ENCODE results near the gene PDE3B.
"Not testable (repeated sequence)": the region's sequence is repeated elsewhere in the genome, so short reads cannot be mapped to it uniquely, and the experiment has no call there.

The PDE3B gene

DNA sequence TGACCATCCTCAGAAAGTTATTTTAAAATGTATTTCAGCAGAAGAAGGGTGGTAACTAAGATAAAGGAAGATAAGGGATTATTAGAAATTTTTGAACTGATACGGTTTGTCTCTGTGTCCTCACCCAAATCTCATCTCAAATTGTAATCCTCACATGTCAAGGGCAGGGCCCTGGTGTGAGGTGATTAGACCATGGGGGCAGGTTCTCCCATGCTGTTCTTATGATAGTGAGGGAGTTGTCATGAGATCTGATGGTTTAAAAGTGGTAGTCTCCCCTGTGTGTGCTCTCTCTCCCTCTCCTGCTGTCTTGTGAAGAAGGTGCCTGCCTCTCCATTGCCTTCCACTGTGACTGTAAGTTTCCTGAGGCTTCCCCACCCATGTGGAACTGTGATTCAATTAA lies 212.3 kb downstream of the PDE3B start:
- Histone ChIP-seq H3K27ac (ENCODE audit: low read depth, low read length, severe bottlenecking) (no peak overlapping the region), H3K4me1 (ENCODE audit: control insufficient read depth, insufficient read depth, low read length, poor library complexity, severe bottlenecking) (no peaks in the 10 kb centered on the region), H3K36me3 (ENCODE audit: control insufficient read depth, insufficient read depth, low read length) (no peaks in the 10 kb centered on the region), H3K9me3 (ENCODE audit: control insufficient read depth, low read length) (no peaks in the 10 kb centered on the region), H3K4me3 (ENCODE audit: extremely low read depth, insufficient read depth, low read length, poor library complexity, severe bottlenecking) (no peak overlapping the region)
- no CpG with 5 or more reads among the region's 1 CpG for WGBS, 2 experiments (ENCODE audit: insufficient coverage in 2 of 2)

DNA sequence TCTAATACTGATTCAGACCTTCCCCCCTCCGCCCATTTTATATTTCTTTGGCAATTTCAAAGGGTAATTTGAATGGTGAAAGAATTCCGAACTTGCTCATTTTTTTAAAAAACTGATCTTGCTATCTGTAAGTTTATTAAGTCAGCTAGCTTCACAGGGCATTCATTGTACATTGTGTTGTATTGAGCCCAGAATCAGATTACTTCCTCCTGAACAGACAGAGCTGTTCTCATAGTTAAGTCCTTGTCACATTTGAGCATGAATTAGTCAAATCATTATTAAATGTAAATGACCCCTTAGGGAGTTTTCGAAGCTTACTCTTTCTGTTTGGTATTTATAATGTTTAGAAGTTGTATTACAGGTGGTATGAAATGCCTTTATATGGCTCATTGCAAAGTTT lies 214.0 kb downstream of the PDE3B start:
- no peaks in the 10 kb centered on the region for H3K4me1 ChIP-seq (ENCODE audit: control insufficient read depth, insufficient read depth, low read length, poor library complexity, severe bottlenecking)

DNA sequence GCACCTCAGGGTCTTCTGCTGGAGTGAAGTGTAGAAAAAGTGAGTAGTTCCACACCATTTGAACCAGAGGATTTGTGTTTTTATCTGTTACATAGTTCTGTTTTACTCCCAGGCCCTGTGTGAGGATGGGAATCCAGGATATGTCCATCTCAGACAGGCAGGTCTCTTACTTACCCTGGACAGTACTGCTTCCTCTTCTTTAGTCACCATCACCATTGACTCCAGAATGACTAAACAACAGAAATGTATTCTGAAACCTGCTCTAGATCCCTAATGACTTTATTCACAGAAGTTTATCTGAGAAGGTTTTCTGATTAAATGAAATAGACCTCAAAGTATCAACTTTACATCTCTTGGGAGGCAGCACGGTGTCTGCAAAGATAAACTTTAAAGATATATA lies 214.8 kb downstream of the PDE3B start:
- no peaks in the 10 kb centered on the region for H3K9me3 ChIP-seq (ENCODE audit: control insufficient read depth, low read length)
- H3K36me3 ChIP-seq (ENCODE audit: control insufficient read depth, insufficient read depth, low read length) = no peaks in the 10 kb centered on the region
- no peak overlapping the region for H3K27ac ChIP-seq (ENCODE audit: low read depth, low read length, severe bottlenecking)
- H3K4me3 ChIP-seq (ENCODE audit: extremely low read depth, insufficient read depth, low read length, poor library complexity, severe bottlenecking) = no peak overlapping the region
- H3K4me1 ChIP-seq (ENCODE audit: control insufficient read depth, insufficient read depth, low read length, poor library complexity, severe bottlenecking) = no peaks in the 10 kb centered on the region
- WGBS, 2 experiments (ENCODE audit: insufficient coverage in 2 of 2) = no CpG with 5 or more reads among the region's 1 CpG

More for the DNA sequence above, 214.0 kb downstream of the PDE3B start:
- no peaks in the 10 kb centered on the region for H3K9me3 ChIP-seq (ENCODE audit: control insufficient read depth, low read length)
- WGBS, 2 experiments (ENCODE audit: insufficient coverage in 2 of 2) = no CpG with 5 or more reads among the region's 3 CpGs
- H3K4me3 ChIP-seq (ENCODE audit: extremely low read depth, insufficient read depth, low read length, poor library complexity, severe bottlenecking) = no peak overlapping the region
- H3K36me3 ChIP-seq (ENCODE audit: control insufficient read depth, insufficient read depth, low read length) = no peaks in the 10 kb centered on the region
- no peak overlapping the region for H3K27ac ChIP-seq (ENCODE audit: low read depth, low read length, severe bottlenecking)

DNA sequence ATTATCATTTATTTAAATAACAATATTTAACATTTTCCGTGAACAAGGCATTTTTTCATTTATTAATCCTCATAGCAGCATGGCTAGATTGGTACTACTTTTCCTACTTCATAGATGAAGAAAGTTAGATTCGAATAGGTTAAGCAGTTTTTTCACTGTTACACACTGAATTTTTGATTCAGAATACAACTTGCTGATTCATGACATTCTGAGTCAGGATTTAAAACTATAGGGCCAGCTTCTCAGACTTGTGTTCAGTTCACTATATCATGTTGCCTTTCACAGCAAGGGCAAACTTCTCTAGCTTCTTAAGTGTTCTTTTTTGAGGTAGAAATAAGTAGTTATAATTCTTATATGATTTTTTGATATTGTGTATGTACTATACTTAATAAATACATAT lies 216.9 kb downstream of the PDE3B start:
- Histone ChIP-seq H3K27ac (ENCODE audit: low read depth, low read length, severe bottlenecking) (no peak overlapping the region), H3K4me3 (ENCODE audit: extremely low read depth, insufficient read depth, low read length, poor library complexity, severe bottlenecking) (no peak overlapping the region), H3K9me3 (ENCODE audit: control insufficient read depth, low read length) (no peaks in the 10 kb centered on the region), H3K4me1 (ENCODE audit: control insufficient read depth, insufficient read depth, low read length, poor library complexity, severe bottlenecking) (no peaks in the 10 kb centered on the region), H3K36me3 (ENCODE audit: control insufficient read depth, insufficient read depth, low read length) (no peaks in the 10 kb centered on the region)
- no CpG with 5 or more reads among the region's 2 CpGs for WGBS, 2 experiments (ENCODE audit: insufficient coverage in 2 of 2)

DNA sequence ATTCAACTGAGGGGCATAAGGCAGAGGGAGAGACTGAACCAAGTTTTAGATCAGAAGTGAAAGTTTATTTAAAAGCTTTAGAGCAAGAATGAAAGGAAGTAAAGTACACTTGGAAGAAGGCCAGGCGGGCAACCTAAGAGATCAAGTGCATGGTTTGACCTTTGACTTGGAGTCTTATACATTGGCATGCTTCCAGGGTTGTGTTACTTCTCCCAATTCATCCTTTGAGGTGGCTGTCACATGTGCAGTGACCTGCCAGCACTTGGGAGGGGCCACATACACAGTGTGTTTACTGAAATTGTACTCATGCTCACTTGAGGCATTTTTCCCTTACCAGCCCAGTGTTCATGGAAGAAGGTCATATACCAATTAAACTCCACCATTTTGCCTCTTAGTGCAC lies 218.1 kb downstream of the PDE3B start:
- H3K36me3 ChIP-seq (ENCODE audit: control insufficient read depth, insufficient read depth, low read length) = no peaks in the 10 kb centered on the region
- no peaks in the 10 kb centered on the region for H3K9me3 ChIP-seq (ENCODE audit: control insufficient read depth, low read length)
- WGBS, 2 experiments (ENCODE audit: insufficient coverage in 2 of 2) = 78 to 94% methylated on average over 1 of the region's 1 CpG
- no peak overlapping the region for H3K4me3 ChIP-seq (ENCODE audit: extremely low read depth, insufficient read depth, low read length, poor library complexity, severe bottlenecking)
- H3K4me1 ChIP-seq (ENCODE audit: control insufficient read depth, insufficient read depth, low read length, poor library complexity, severe bottlenecking) = no peaks in the 10 kb centered on the region
- no peak overlapping the region for H3K27ac ChIP-seq (ENCODE audit: low read depth, low read length, severe bottlenecking)

DNA sequence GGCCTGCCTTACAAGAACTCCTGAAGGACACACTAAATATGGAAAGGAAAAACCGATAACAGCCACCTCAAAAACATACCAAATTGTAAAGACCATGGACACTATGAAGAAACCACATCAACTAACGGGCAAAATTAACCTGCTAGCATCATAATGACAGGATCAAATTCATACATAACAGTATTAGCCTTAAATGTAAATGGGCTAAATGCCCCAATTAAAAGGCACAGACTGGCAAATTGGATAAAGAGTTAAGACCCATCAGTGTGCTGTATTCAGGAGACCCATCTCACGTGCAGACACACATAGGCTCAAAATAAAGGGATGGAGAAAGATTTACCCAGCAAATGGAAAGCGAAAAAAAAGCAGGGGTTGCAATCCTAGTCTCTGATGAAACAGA lies 220.2 kb downstream of the PDE3B start:
- not testable (repeated sequence) for H3K36me3 ChIP-seq (ENCODE audit: control insufficient read depth, insufficient read depth, low read length); H3K4me3 ChIP-seq (ENCODE audit: extremely low read depth, insufficient read depth, low read length, poor library complexity, severe bottlenecking); H3K27ac ChIP-seq (ENCODE audit: low read depth, low read length, severe bottlenecking); H3K4me1 ChIP-seq (ENCODE audit: control insufficient read depth, insufficient read depth, low read length, poor library complexity, severe bottlenecking); H3K9me3 ChIP-seq (ENCODE audit: control insufficient read depth, low read length)
- WGBS, 2 experiments (ENCODE audit: insufficient coverage in 2 of 2) = 100% methylated on average over 1 of the region's 4 CpGs; no CpG with 5 or more reads in 1 of the 2 experiments

DNA sequence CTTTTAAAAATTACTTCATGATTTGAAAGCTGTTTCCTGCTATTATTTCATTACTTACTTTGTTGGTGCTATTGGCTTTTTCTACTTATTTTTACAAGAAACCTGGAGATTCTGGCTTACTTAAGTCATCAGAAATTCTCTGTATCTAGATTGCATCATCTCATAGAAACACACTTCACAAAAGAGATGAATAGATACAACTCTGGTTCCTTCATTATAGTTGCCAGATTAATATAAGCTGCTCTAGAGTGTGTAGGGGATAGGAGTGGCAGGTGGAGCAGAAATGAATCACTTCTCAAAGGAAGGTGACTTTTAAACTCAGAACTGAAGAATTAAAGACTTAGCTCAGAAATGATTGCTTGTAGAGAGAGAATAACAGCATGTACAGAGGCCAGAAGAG lies 228.4 kb downstream of the PDE3B start:
- H3K4me1 ChIP-seq (ENCODE audit: control insufficient read depth, insufficient read depth, low read length, poor library complexity, severe bottlenecking) = no peaks in the 10 kb centered on the region
- H3K9me3 ChIP-seq (ENCODE audit: control insufficient read depth, low read length) = no peaks in the 10 kb centered on the region
- peaks cover 3% of the 10 kb centered on the region for H3K36me3 ChIP-seq (ENCODE audit: control insufficient read depth, insufficient read depth, low read length)
- no peak overlapping the region for H3K27ac ChIP-seq (ENCODE audit: low read depth, low read length, severe bottlenecking)
- H3K4me3 ChIP-seq (ENCODE audit: extremely low read depth, insufficient read depth, low read length, poor library complexity, severe bottlenecking) = no peak overlapping the region

DNA sequence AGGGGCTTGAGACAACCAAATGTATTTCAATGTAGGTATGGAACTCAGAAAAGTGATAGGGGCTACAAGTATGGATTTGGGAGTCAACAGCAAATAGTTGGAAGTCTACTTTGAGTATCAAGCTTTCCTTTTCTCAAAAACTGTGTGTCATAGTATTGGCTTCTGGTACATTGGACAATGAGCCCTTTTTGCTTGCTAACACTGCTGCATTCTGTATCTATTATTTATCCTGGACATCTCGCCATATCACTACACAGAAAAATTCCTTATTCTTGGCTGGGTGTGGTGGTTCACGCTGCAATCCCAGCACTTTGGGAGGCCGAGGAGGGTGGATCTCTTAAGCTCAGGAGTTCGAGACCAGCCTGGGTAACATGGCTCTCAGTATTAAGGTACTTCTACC lies 230.0 kb downstream of the PDE3B start:
- Histone ChIP-seq H3K27ac (ENCODE audit: low read depth, low read length, severe bottlenecking) (no peak overlapping the region), H3K36me3 (ENCODE audit: control insufficient read depth, insufficient read depth, low read length) (peaks cover 9% of the 10 kb centered on the region), H3K4me1 (ENCODE audit: control insufficient read depth, insufficient read depth, low read length, poor library complexity, severe bottlenecking) (no peaks in the 10 kb centered on the region), H3K9me3 (ENCODE audit: control insufficient read depth, low read length) (no peaks in the 10 kb centered on the region), H3K4me3 (ENCODE audit: extremely low read depth, insufficient read depth, low read length, poor library complexity, severe bottlenecking) (no peak overlapping the region)
- WGBS, 2 experiments (ENCODE audit: insufficient coverage in 2 of 2) = 100% methylated on average over 2 of the region's 4 CpGs; no CpG with 5 or more reads in 1 of the 2 experiments

DNA sequence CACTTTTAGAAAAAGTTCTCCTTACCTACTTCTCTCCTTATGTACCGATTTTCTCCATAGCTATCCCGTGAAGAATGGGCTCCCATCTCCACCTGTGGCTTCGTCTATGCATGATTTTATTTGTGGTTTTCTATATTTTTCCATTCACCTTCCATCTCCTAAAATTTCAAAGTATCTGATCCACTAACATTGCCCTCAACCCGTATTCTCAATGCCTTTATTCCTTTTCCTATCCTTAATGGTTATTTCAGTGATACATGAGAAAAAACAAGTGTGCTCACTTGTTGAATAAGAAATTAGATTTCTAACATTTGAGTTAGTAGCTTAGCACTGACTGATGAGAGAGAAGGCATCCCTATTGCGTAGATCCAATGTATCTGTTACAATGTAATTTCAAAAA lies 231.6 kb downstream of the PDE3B start:
- WGBS, 2 experiments (ENCODE audit: insufficient coverage in 2 of 2) = 90 to 100% methylated on average over 2 of the region's 5 CpGs
- no peak overlapping the region for H3K4me3 ChIP-seq (ENCODE audit: extremely low read depth, insufficient read depth, low read length, poor library complexity, severe bottlenecking)
- H3K9me3 ChIP-seq (ENCODE audit: control insufficient read depth, low read length) = no peaks in the 10 kb centered on the region
- H3K4me1 ChIP-seq (ENCODE audit: control insufficient read depth, insufficient read depth, low read length, poor library complexity, severe bottlenecking) = no peaks in the 10 kb centered on the region
- peaks cover 12% of the 10 kb centered on the region for H3K36me3 ChIP-seq (ENCODE audit: control insufficient read depth, insufficient read depth, low read length)
- H3K27ac ChIP-seq (ENCODE audit: low read depth, low read length, severe bottlenecking) = no peak overlapping the region

DNA sequence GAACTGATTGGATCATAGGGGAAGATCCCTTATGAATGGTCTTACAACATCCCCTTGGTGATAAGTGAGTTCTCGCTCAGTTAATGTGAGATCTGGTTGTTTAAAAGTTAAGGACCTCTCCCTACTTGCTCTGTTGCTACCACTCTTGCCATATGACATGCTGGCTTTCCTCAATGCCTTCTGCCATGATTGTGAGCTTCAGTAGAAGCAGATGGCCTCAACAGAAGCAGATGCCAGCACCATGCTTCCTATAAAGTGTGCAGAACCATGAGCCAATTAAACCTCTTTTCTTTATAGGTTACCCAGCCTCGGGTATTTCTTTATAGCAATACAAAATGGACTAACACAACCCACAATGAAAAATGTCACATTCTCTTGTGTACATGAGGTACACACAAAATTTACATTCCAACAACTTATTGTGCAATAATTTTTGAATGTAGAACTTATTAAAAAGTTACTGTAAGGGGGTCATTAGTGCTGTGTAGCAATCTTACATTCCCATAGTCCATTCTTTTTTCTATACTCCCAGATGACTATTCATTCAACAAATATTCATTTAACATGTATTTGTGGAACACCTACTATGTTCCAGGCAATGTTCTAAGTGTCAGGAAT lies 238.1 kb downstream of the PDE3B start:
- Histone ChIP-seq H3K4me1 (ENCODE audit: control insufficient read depth, insufficient read depth, low read length, poor library complexity, severe bottlenecking) (no peaks in the 10 kb centered on the region), H3K36me3 (ENCODE audit: control insufficient read depth, insufficient read depth, low read length) (peaks cover 11% of the 10 kb centered on the region), H3K4me3 (ENCODE audit: extremely low read depth, insufficient read depth, low read length, poor library complexity, severe bottlenecking) (no peak overlapping the region), H3K27ac (ENCODE audit: low read depth, low read length, severe bottlenecking) (no peak overlapping the region), H3K9me3 (ENCODE audit: control insufficient read depth, low read length) (no peaks in the 10 kb centered on the region)
- WGBS, 2 experiments (ENCODE audit: insufficient coverage in 2 of 2) = 83% methylated on average over 1 of the region's 2 CpGs; no CpG with 5 or more reads in 1 of the 2 experiments

DNA sequence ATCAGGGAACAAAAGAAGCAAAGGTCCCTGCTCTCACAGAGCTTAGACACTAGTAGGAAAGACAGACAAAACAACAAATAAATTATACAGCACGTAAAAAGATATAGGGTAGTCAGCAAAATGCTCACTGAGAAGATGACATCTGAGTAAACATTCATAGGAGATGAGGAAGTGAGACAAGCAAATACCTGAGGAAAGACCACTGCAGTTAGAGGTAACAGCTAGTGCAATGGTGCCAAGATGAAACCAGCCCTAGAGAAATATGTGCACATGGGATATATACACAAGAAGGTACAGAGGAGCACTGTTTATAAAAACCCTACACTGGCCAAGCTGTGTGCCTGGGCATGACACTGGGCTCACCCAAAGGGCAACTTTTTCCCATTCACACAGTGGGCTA lies 238.6 kb downstream of the PDE3B start:
- Histone ChIP-seq H3K9me3 (ENCODE audit: control insufficient read depth, low read length) (no peaks in the 10 kb centered on the region), H3K4me3 (ENCODE audit: extremely low read depth, insufficient read depth, low read length, poor library complexity, severe bottlenecking) (no peak overlapping the region), H3K36me3 (ENCODE audit: control insufficient read depth, insufficient read depth, low read length) (peaks cover 11% of the 10 kb centered on the region), H3K4me1 (ENCODE audit: control insufficient read depth, insufficient read depth, low read length, poor library complexity, severe bottlenecking) (no peaks in the 10 kb centered on the region), H3K27ac (ENCODE audit: low read depth, low read length, severe bottlenecking) (no peak overlapping the region)
- WGBS, 2 experiments (ENCODE audit: insufficient coverage in 2 of 2) = 100% methylated on average over 1 of the region's 1 CpG
